HepG2 (cell line): ENCODE results near the gene DROSHA. TPM values are rescaled to one million over a fixed set of nuclear protein-coding genes. Genes with fewer than 3 reads are reported as not detected.

Source experiments
- ATAC-seq: fragments of 200-7000 bp; cut with Tn5 transposase; 3 replicates; pipeline ENCODE4 v1.9.1; 2020; ENCODE audit warnings: mild to moderate bottlenecking, moderate library complexity
- BruUV-seq: library from RNA; stranded (reverse); fragments of 400-500 nt; replicated peaks from 2 replicates; lab custom pipeline; 2021; lab: Mats Ljungman, UMichigan
- CTCF ChIA-PET: fragments of 300-600 bp; formaldehyde crosslinking; extraction: SDS; loops from one replicate; lab custom pipeline; 2021; ENCODE audit warnings: low total read pairs, inconsistent platforms, low intra/inter-chr PET ratio; lab: Yijun Ruan, JAX
- POLR2A ChIA-PET: fragments of 350-600 bp; sonication (Branson Sonifier 250); formaldehyde crosslinking; loops from one replicate; lab custom pipeline; 2020; ENCODE audit warnings: antibody characterized with exemption, inconsistent platforms; lab: Yijun Ruan, JAX
- DNase-seq: peaks from one replicate; pipeline ENCODE4 v3.0.0-alpha.2; 2015; ENCODE audit warnings: low spot score
- FAIRE-seq: peaks from 3 replicates; lab custom pipeline; 2011; peaks lifted over from hg19 to GRCh38; lab: Jason Lieb, UNC
- H2AFZ ChIP-seq: one replicate; pipeline ENCODE4 v1.6.1; 2011; ENCODE audit warnings: low read length, inconsistent platforms
- H3K27ac ChIP-seq: fragments of 300-600 bp; 3 replicates; pipeline ENCODE4 v1.8.0; 2011; ENCODE audit warnings: mixed run types, mild to moderate bottlenecking, mixed read lengths, low read length, inconsistent platforms; ENCODE audit not compliant: insufficient read depth; ENCODE audit errors: extremely low read length
- H3K27me3 ChIP-seq, 2 experiments: fragments of 200-600 bp in 1 of 2; 2 replicates in 1 of 2; 3 replicates in 1 of 2; pipeline versions ENCODE4 v1.6.0 to v1.8.0; 2011; ENCODE audit warnings: low read length in 2 of 2, mild to moderate bottlenecking in 2 of 2, moderate library complexity in 2 of 2, inconsistent platforms in 1 of 2; ENCODE audit not compliant: insufficient read depth in 2 of 2, control insufficient read depth in 1 of 2
- H3K36me3 ChIP-seq, 2 experiments: fragments of 200-600 bp in 1 of 2; replicated peaks in 1 of 2; 2 replicates in 1 of 2; 3 replicates in 1 of 2; pipeline versions ENCODE4 v1.5.1 to v1.8.0; 2011; ENCODE audit warnings: low read length in 2 of 2, inconsistent platforms in 1 of 2; ENCODE audit not compliant: insufficient read depth in 2 of 2, control insufficient read depth in 1 of 2
- H3K4me1 ChIP-seq: 2 replicates; pipeline ENCODE4 v1.5.1; 2012; ENCODE audit warnings: low read length, inconsistent platforms; ENCODE audit not compliant: insufficient read depth
- H3K4me2 ChIP-seq: 2 replicates; pipeline ENCODE4 v1.6.0; 2011; ENCODE audit warnings: low read depth, low read length, inconsistent platforms
- H3K4me3 ChIP-seq, 3 experiments: fragments of 200-600 bp in 1 of 3; sonication (generic), shearing (Covaris generic) in 1 of 3; replicated peaks in 1 of 3; 2 replicates each; pipeline ENCODE4 v1.5.1; 2011 to 2016; ENCODE audit warnings: low read length in 3 of 3, inconsistent platforms in 2 of 3, low read depth in 2 of 3, mild to moderate bottlenecking in 2 of 3, control low read depth in 1 of 3, mixed read lengths in 1 of 3; ENCODE audit not compliant: insufficient read depth in 1 of 3
- H3K79me2 ChIP-seq: one replicate; pipeline ENCODE4 v1.6.1; 2011; ENCODE audit warnings: low read length, inconsistent platforms; ENCODE audit not compliant: insufficient read depth
- H3K9ac ChIP-seq: 2 replicates; pipeline ENCODE4 v1.6.0; 2011; ENCODE audit warnings: mild to moderate bottlenecking, low read depth, low read length, inconsistent platforms; ENCODE audit not compliant: insufficient read depth
- H3K9me3 ChIP-seq: 2 replicates; pipeline ENCODE4 v1.5.1; 2012; ENCODE audit warnings: mild to moderate bottlenecking, low read length
- H4K20me1 ChIP-seq: 2 replicates; pipeline ENCODE4 v1.6.0; 2011; ENCODE audit warnings: inconsistent platforms, mild to moderate bottlenecking, low read length, moderate library complexity; ENCODE audit not compliant: insufficient read depth
- ARNT ChIP-seq: fragments of 450-650 bp; IDR thresholded peaks from 2 replicates; pipeline ENCODE4 v1.6.1; 2017
- FOXJ3 ChIP-seq: sonication (generic); formaldehyde crosslinking; IDR thresholded peaks from 2 replicates; pipeline ENCODE4 v1.4.0; 2020; ENCODE audit warnings: missing genetic modification reagents, mild to moderate bottlenecking, borderline replicate concordance
- HDAC1 ChIP-seq: sonication (generic); formaldehyde crosslinking; IDR thresholded peaks from 2 replicates; pipeline ENCODE4 v1.5.1; 2020; ENCODE audit warnings: mild to moderate bottlenecking, missing genetic modification reagents
- IRF9 ChIP-seq: sonication (generic); formaldehyde crosslinking; IDR thresholded peaks from 2 replicates; pipeline ENCODE4 v1.8.0; 2022; ENCODE audit warnings: missing genetic modification reagents, mild to moderate bottlenecking, borderline replicate concordance
- PITX1 ChIP-seq: sonication (generic); formaldehyde crosslinking; IDR thresholded peaks from 2 replicates; pipeline ENCODE4 v1.5.1; 2020; ENCODE audit warnings: mild to moderate bottlenecking, missing genetic modification reagents
- POGZ ChIP-seq: sonication (generic); formaldehyde crosslinking; IDR thresholded peaks from 2 replicates; pipeline ENCODE4 v1.4.0; 2020; ENCODE audit warnings: mild to moderate bottlenecking, missing genetic modification reagents
- THAP11 ChIP-seq: IDR thresholded peaks from 2 replicates; pipeline ENCODE4 v1.6.1; 2016; ENCODE audit warnings: missing biosample characterization, missing genetic modification reagents
- TOPORS ChIP-seq: sonication (generic); formaldehyde crosslinking; IDR thresholded peaks from 2 replicates; pipeline ENCODE4 v1.8.0; 2023; ENCODE audit warnings: mild to moderate bottlenecking, missing genetic modification reagents
- ZFP37 ChIP-seq: sonication (generic); formaldehyde crosslinking; IDR thresholded peaks from 2 replicates; pipeline ENCODE4 v1.4.0; 2020; ENCODE audit warnings: missing genetic modification reagents, borderline replicate concordance
- ZNF354B ChIP-seq: sonication (generic); formaldehyde crosslinking; IDR thresholded peaks from 2 replicates; pipeline ENCODE4 v1.8.0; 2022; ENCODE audit warnings: mild to moderate bottlenecking, missing genetic modification reagents
- ZNF512B ChIP-seq: sonication (generic); formaldehyde crosslinking; IDR thresholded peaks from 2 replicates; pipeline ENCODE4 v1.5.1; 2020; ENCODE audit warnings: missing genetic modification reagents, mild to moderate bottlenecking, borderline replicate concordance
- ZNF788 ChIP-seq: sonication (generic); formaldehyde crosslinking; IDR thresholded peaks from 2 replicates; pipeline ENCODE4 v1.5.0; 2020; ENCODE audit warnings: mild to moderate bottlenecking, missing genetic modification reagents, borderline replicate concordance
- ZNF790 ChIP-seq: sonication (generic); formaldehyde crosslinking; IDR thresholded peaks from 2 replicates; pipeline ENCODE4 v1.8.0; 2022; ENCODE audit warnings: missing genetic modification reagents, mild to moderate bottlenecking, borderline replicate concordance
- WGBS: methylation state at CpG from one replicate; pipeline ENCODE4 v1.1.6; 2017; ENCODE audit warnings: low lambda C conversion rate; 5-methylcytosine and 5-hydroxymethylcytosine counted together
- in situ Hi-C: cut with HindIII; loops from 2 replicates; pipeline ENCODE4 v1.10.0; 2017; ENCODE audit warnings: low pct_unique_long_range_greater_than_20kb; ENCODE audit not compliant: extremely low pct_ligation_motif_present
- intact Hi-C: fragments of 100-400 bp; cut with micrococcal nuclease; formaldehyde crosslinking; loops from one replicate; pipeline ENCODE4 v1.10.0; 2022; ENCODE audit not compliant: unreplicated experiment
- polyA plus RNA-seq, 8 experiments: library from polyadenylated mRNA; depleted of rRNA in 3 of 8; stranded (reverse) in 7 of 8; unstranded in 1 of 8; fragments of >200 nt; fragmentation: Illumina TruSeq in 4 of 8; extraction: Trizol in 4 of 8; gene quantifications; 2 replicates each; pipeline versions ENCODE4 v1.2.1 to v1.2.3, GENCODE V29; 2011 to 2016; ENCODE audit warnings: low read depth in 4 of 8, missing spikeins in 1 of 8, mixed read lengths in 1 of 8; ENCODE audit not compliant: insufficient read depth in 1 of 8
- total RNA-seq, 5 experiments: library from RNA; depleted of rRNA; stranded (reverse); fragments of >200 nt; fragmentation: Illumina TruSeq; extraction: Trizol; gene quantifications; 2 replicates each; pipeline ENCODE4 v1.2.3, GENCODE V29; 2016; ENCODE audit warnings: low read depth in 1 of 5
- TF ChIP-seq, protein P1 (sequence below): sonication (generic); formaldehyde crosslinking; IDR thresholded peaks from 2 replicates; pipeline ENCODE4 v1.5.1; 2020; ENCODE audit warnings: missing genetic modification reagents, mild to moderate bottlenecking, borderline replicate concordance
- TF ChIP-seq, protein P2 (sequence below): sonication (generic); formaldehyde crosslinking; IDR thresholded peaks from 2 replicates; pipeline ENCODE4 v1.5.1; 2020; ENCODE audit warnings: mild to moderate bottlenecking, missing genetic modification reagents
- TF ChIP-seq, protein P3 (sequence below): sonication (generic); formaldehyde crosslinking; IDR thresholded peaks from 2 replicates; pipeline ENCODE4 v1.8.1; 2023; ENCODE audit warnings: mild to moderate bottlenecking, missing genetic modification reagents, borderline replicate concordance

The DROSHA gene
- total and polyA plus RNA-seq, 2 of the 13 experiments (the other 11 are each of a cell fraction or from before 2014, with no cell fraction given) = 22.3 to 29.4 TPM

GRCh38 chr5:31362529-31362900, 169.4 kb downstream of the DROSHA start:
- Histone ChIP-seq H3K4me3 (no peak overlapping the region), H2AFZ (no peak overlapping the region)
- TF ChIP-seq ZNF790 (no peak), POGZ (CRISPR knock-in tag) (no peak), THAP11 (CRISPR knock-in tag) (no peak), ZNF354B (CRISPR knock-in tag) (no peak), FOXJ3 (CRISPR knock-in tag) (no peak), HDAC1 (CRISPR knock-in tag) (no peak), TOPORS (no peak), ZNF788 (no peak), IRF9 (CRISPR knock-in tag) (no peak), ZFP37 (CRISPR knock-in tag) (no peak), ARNT (no peak), PITX1 (CRISPR knock-in tag) (no peak), ZNF512B (CRISPR knock-in tag) (no peak)
- TF ChIP-seq, protein P1, sequence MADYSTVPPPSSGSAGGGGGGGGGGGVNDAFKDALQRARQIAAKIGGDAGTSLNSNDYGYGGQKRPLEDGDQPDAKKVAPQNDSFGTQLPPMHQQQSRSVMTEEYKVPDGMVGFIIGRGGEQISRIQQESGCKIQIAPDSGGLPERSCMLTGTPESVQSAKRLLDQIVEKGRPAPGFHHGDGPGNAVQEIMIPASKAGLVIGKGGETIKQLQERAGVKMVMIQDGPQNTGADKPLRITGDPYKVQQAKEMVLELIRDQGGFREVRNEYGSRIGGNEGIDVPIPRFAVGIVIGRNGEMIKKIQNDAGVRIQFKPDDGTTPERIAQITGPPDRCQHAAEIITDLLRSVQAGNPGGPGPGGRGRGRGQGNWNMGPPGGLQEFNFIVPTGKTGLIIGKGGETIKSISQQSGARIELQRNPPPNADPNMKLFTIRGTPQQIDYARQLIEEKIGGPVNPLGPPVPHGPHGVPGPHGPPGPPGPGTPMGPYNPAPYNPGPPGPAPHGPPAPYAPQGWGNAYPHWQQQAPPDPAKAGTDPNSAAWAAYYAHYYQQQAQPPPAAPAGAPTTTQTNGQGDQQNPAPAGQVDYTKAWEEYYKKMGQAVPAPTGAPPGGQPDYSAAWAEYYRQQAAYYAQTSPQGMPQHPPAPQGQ = no peak
- TF ChIP-seq, protein P2, sequence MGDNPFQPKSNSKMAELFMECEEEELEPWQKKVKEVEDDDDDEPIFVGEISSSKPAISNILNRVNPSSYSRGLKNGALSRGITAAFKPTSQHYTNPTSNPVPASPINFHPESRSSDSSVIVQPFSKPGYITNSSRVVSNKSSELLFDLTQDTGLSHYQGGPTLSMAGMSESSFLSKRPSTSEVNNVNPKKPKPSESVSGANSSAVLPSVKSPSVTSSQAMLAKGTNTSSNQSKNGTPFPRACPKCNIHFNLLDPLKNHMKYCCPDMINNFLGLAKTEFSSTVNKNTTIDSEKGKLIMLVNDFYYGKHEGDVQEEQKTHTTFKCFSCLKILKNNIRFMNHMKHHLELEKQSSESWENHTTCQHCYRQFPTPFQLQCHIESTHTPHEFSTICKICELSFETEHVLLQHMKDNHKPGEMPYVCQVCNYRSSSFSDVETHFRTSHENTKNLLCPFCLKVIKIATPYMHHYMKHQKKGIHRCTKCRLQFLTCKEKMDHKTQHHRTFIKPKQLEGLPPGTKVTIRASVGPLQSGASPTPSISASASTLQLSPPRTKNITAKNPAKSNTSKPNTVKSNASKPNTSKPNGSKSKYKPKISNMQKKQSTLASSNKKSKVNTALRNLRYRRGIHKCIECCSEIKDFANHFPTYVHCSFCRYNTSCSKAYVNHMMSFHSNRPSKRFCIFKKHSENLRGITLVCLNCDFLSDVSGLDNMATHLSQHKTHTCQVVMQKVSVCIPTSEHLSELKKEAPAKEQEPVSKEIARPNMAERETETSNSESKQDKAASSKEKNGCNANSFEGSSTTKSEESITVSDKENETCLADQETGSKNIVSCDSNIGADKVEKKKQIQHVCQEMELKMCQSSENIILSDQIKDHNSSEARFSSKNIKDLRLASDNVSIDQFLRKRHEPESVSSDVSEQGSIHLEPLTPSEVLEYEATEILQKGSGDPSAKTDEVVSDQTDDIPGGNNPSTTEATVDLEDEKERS (CRISPR knock-in tag) = no peak
- TF ChIP-seq, protein P3, sequence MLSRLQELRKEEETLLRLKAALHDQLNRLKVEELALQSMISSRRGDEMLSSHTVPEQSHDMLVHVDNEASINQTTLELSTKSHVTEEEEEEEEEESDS (CRISPR knock-in tag) = no peak
- TF ChIP-seq, all 625 proteins: peak for 0
- Histone ChIP-seq H3K9me3 (peaks cover 10% of the 10 kb centered on the region; the same call in 1 of the 2 replicates), H3K27me3 (0 out of 5 replicates have a peak, but pooled peaks cover 0 to 3% of the 10 kb centered on the region in 2 experiments), H3K36me3 (no peaks in the 10 kb centered on the region), H3K79me2 (no peaks in the 10 kb centered on the region), H3K4me2 (no peak overlapping the region), H3K27ac (no peak overlapping the region), H3K4me1 (no peaks in the 10 kb centered on the region), H3K9ac (no peak overlapping the region), H4K20me1 (no peaks in the 10 kb centered on the region)
- intact Hi-C loops (no loop called here), in situ Hi-C loops (no loop called here)
- no TSS peak for BruUV-seq
- ChIA-PET POLR2A (no interaction called here), CTCF (no interaction called here)
- ATAC-seq (no peak), FAIRE-seq (no peak), DNase-seq (no peak)
- 0% methylated on average over 1 of the region's 1 CpG for WGBS
